HepG2 (cell line): ENCODE data around the gene ZNF652. TPM values are rescaled to one million over a fixed set of nuclear protein-coding genes. Genes with fewer than 3 reads are reported as not detected.

ENCODE experiments used
- CBFB ChIP-seq: sonication (generic); formaldehyde crosslinking; IDR thresholded peaks from 2 replicates; pipeline ENCODE4 v1.4.0; 2020; ENCODE audit warnings: missing genetic modification reagents
- DMAP1 ChIP-seq: IDR thresholded peaks from 2 replicates; pipeline ENCODE4 v1.6.1; 2016
- EED ChIP-seq: sonication (generic); formaldehyde crosslinking; IDR thresholded peaks from 2 replicates; pipeline ENCODE4 v1.5.0; 2020; ENCODE audit warnings: mild to moderate bottlenecking, missing genetic modification reagents
- GLMP ChIP-seq: sonication (generic); formaldehyde crosslinking; IDR thresholded peaks from 2 replicates; pipeline ENCODE4 v1.9.0; 2021; ENCODE audit warnings: missing genetic modification reagents, mild to moderate bottlenecking, borderline replicate concordance
- GTF2F1 ChIP-seq: fragments of 150-350 bp; IDR thresholded peaks from 2 replicates; pipeline ENCODE4 v1.6.1; 2014; ENCODE audit warnings: low read length
- HMGA1 ChIP-seq: sonication (generic); formaldehyde crosslinking; conservative IDR thresholded peaks from 2 replicates; pipeline ENCODE4 v1.4.0; 2020; ENCODE audit warnings: missing genetic modification reagents
- JARID2 ChIP-seq: sonication (generic); formaldehyde crosslinking; IDR thresholded peaks from 2 replicates; pipeline ENCODE4 v1.8.1; 2023; ENCODE audit warnings: missing genetic modification reagents, inconsistent platforms; ENCODE audit not compliant: insufficient replicate concordance
- KDM4B ChIP-seq: sonication (generic); formaldehyde crosslinking; IDR thresholded peaks from 2 replicates; pipeline ENCODE4 v1.4.0; 2020; ENCODE audit warnings: missing genetic modification reagents
- POLR2A ChIP-seq, 2 experiments: IDR thresholded peaks; 2 replicates each; pipeline ENCODE4 v1.6.1; 2011; ENCODE audit warnings: low read depth in 2 of 2, low read length in 2 of 2, mild to moderate bottlenecking in 1 of 2, moderate library complexity in 1 of 2; ENCODE audit not compliant: insufficient read depth in 1 of 2
- POLR2G ChIP-seq: fragments of 200-400 bp; formaldehyde crosslinking; IDR thresholded peaks from 2 replicates; pipeline ENCODE4 v1.6.1; 2018; ENCODE audit warnings: mild to moderate bottlenecking, low read depth, low read length, moderate library complexity
- U2AF2 ChIP-seq: fragments of 200-400 bp; formaldehyde crosslinking; IDR thresholded peaks from 2 replicates; pipeline ENCODE4 v1.6.1; 2017; ENCODE audit warnings: low read depth, mild to moderate bottlenecking, low read length
- ZNF280B ChIP-seq: sonication (generic); formaldehyde crosslinking; IDR thresholded peaks from 2 replicates; pipeline ENCODE4 v1.5.0; 2020; ENCODE audit warnings: missing genetic modification reagents, mild to moderate bottlenecking, borderline replicate concordance
- ZNF329 ChIP-seq: sonication (generic); formaldehyde crosslinking; IDR thresholded peaks from 2 replicates; pipeline ENCODE4 v1.9.0; 2021; ENCODE audit warnings: low read depth, mild to moderate bottlenecking, missing genetic modification reagents
- ZNF563 ChIP-seq: sonication (generic); formaldehyde crosslinking; IDR thresholded peaks from 2 replicates; pipeline ENCODE4 v1.8.0; 2022; ENCODE audit warnings: mild to moderate bottlenecking, moderate library complexity, missing genetic modification reagents
- ZNF589 ChIP-seq: sonication (generic); formaldehyde crosslinking; conservative IDR thresholded peaks from 2 replicates; pipeline ENCODE4 v1.8.0; 2022; ENCODE audit warnings: mild to moderate bottlenecking, moderate library complexity, missing genetic modification reagents
- ZNF670 ChIP-seq: sonication (generic); formaldehyde crosslinking; IDR thresholded peaks from 2 replicates; pipeline ENCODE4 v1.8.0; 2022; ENCODE audit warnings: mild to moderate bottlenecking, missing genetic modification reagents, borderline replicate concordance
- ZNF724P ChIP-seq: sonication (generic); formaldehyde crosslinking; IDR thresholded peaks from 2 replicates; pipeline ENCODE4 v1.8.0; 2022; ENCODE audit warnings: missing genetic modification reagents, borderline replicate concordance
- ZNF780A ChIP-seq: sonication (generic); formaldehyde crosslinking; IDR thresholded peaks from 2 replicates; pipeline ENCODE4 v1.8.0; 2022; ENCODE audit warnings: mild to moderate bottlenecking, missing genetic modification reagents, moderate library complexity
- ZNF784 ChIP-seq: sonication (generic); formaldehyde crosslinking; IDR thresholded peaks from 2 replicates; pipeline ENCODE4 v1.5.1; 2020; ENCODE audit warnings: missing genetic modification reagents, mild to moderate bottlenecking, borderline replicate concordance
- polyA plus RNA-seq, 8 experiments: library from polyadenylated mRNA; depleted of rRNA in 3 of 8; stranded (reverse) in 7 of 8; unstranded in 1 of 8; fragments of >200 nt; fragmentation: Illumina TruSeq in 4 of 8; extraction: Trizol in 4 of 8; gene quantifications; 2 replicates each; pipeline versions ENCODE4 v1.2.1 to v1.2.3, GENCODE V29; 2011 to 2016; ENCODE audit warnings: low read depth in 4 of 8, missing spikeins in 1 of 8, mixed read lengths in 1 of 8; ENCODE audit not compliant: insufficient read depth in 1 of 8
- total RNA-seq, 5 experiments: library from RNA; depleted of rRNA; stranded (reverse); fragments of >200 nt; fragmentation: Illumina TruSeq; extraction: Trizol; gene quantifications; 2 replicates each; pipeline ENCODE4 v1.2.3, GENCODE V29; 2016; ENCODE audit warnings: low read depth in 1 of 5
- TF ChIP-seq, protein P1 (sequence below): sonication (generic); formaldehyde crosslinking; IDR thresholded peaks from 2 replicates; pipeline ENCODE4 v1.4.0; 2020; ENCODE audit warnings: missing genetic modification reagents, mild to moderate bottlenecking, borderline replicate concordance
- TF ChIP-seq, protein P2 (sequence below): sonication (generic); formaldehyde crosslinking; IDR thresholded peaks from 2 replicates; pipeline ENCODE4 v1.5.1; 2020; ENCODE audit warnings: mild to moderate bottlenecking, moderate library complexity, missing genetic modification reagents
- TF ChIP-seq, protein P3 (sequence below): sonication (generic); formaldehyde crosslinking; IDR thresholded peaks from 2 replicates; pipeline ENCODE4 v1.4.0; 2020; ENCODE audit warnings: mild to moderate bottlenecking, missing genetic modification reagents

ZNF652 gene
- total and polyA plus RNA-seq, 2 of the 13 experiments (the other 11 are each of a cell fraction or from before 2014, with no cell fraction given): 16.2 to 30.2 TPM

DNA sequence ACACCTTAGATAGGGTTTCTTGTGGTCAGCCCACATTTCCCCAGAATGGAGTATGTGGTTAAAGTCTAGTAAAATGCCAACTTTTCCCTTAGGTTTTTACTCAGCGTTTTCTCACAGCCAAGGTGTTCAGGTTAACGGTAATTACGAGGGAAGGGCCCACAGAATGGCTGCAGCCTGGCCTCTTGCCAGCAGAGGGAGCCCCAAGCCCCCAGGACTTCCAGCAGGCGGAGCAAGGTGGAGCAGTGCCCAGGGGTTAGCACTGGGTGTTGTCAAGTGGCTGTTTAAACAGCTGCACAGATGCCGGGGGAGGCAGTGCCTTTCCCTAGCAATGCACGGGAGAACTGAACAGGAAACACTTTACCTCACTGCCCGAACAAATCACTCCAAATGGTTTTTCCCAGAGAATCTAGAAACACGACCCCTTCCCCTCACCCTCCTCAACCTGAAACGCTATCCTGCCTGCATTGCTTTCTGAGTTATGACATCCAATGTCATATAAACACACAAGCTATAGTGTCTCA, 46.0 kb upstream of the ZNF652 start (continued):
- TF ChIP-seq, protein P1, sequence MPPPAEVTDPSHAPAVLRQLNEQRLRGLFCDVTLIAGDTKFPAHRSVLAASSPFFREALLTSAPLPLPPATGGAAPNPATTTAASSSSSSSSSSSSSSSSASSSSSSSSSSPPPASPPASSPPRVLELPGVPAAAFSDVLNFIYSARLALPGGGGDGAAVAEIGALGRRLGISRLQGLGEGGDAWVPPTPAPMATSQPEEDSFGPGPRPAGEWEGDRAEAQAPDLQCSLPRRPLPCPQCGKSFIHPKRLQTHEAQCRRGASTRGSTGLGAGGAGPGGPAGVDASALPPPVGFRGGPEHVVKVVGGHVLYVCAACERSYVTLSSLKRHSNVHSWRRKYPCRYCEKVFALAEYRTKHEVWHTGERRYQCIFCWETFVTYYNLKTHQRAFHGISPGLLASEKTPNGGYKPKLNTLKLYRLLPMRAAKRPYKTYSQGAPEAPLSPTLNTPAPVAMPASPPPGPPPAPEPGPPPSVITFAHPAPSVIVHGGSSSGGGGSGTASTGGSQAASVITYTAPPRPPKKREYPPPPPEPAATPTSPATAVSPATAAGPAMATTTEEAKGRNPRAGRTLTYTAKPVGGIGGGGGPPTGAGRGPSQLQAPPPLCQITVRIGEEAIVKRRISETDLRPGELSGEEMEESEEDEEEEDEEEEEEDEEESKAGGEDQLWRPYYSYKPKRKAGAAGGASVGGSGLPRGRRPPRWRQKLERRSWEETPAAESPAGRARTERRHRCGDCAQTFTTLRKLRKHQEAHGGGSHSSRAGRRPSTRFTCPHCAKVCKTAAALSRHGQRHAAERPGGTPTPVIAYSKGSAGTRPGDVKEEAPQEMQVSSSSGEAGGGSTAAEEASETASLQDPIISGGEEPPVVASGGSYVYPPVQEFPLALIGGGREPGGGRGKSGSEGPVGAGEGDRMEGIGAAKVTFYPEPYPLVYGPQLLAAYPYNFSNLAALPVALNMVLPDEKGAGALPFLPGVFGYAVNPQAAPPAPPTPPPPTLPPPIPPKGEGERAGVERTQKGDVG (CRISPR knock-in tag): no peak
- TF ChIP-seq ZNF280B (CRISPR knock-in tag) (no peak; the same call in 1 of the 2 replicates), CBFB (CRISPR knock-in tag) (0 out of 2 replicates have a peak, but pooled peaks have one; percentile 17), ZNF670 (CRISPR knock-in tag) (no peak), U2AF2 (no peak), ZNF329 (CRISPR knock-in tag) (no peak), ZNF724P (no peak), POLR2G (no peak), EED (CRISPR knock-in tag) (peak; percentile 50; the same call in 1 of the 2 replicates), HMGA1 (CRISPR knock-in tag) (no peak), GTF2F1 (no peak), DMAP1 (CRISPR knock-in tag) (0 out of 2 replicates have a peak, but pooled peaks have one; percentile 52), JARID2 (no peak), POLR2A (IDR thresholded peaks at IDR 0.05; ENCODE audit: insufficient read depth in 1 of 2, low read depth in 2 of 2, low read length in 2 of 2) (no peak), ZNF589 (CRISPR knock-in tag) (no peak), ZNF784 (CRISPR knock-in tag) (no peak), GLMP (CRISPR knock-in tag) (no peak), ZNF780A (CRISPR knock-in tag) (no peak), ZNF563 (CRISPR knock-in tag) (no peak), KDM4B (CRISPR knock-in tag) (0 out of 2 replicates have a peak, but pooled peaks have one; percentile 43)
- TF ChIP-seq, protein P2, sequence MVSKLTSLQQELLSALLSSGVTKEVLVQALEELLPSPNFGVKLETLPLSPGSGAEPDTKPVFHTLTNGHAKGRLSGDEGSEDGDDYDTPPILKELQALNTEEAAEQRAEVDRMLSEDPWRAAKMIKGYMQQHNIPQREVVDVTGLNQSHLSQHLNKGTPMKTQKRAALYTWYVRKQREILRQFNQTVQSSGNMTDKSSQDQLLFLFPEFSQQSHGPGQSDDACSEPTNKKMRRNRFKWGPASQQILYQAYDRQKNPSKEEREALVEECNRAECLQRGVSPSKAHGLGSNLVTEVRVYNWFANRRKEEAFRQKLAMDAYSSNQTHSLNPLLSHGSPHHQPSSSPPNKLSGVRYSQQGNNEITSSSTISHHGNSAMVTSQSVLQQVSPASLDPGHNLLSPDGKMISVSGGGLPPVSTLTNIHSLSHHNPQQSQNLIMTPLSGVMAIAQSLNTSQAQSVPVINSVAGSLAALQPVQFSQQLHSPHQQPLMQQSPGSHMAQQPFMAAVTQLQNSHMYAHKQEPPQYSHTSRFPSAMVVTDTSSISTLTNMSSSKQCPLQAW (CRISPR knock-in tag): peak; percentile 80
- TF ChIP-seq, protein P3, sequence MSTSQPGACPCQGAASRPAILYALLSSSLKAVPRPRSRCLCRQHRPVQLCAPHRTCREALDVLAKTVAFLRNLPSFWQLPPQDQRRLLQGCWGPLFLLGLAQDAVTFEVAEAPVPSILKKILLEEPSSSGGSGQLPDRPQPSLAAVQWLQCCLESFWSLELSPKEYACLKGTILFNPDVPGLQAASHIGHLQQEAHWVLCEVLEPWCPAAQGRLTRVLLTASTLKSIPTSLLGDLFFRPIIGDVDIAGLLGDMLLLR: no peak
